ENCODE data around the gene FAM76A.
"Not testable (repeated sequence)": the region's sequence is repeated elsewhere in the genome, so short reads cannot be mapped to it uniquely, and the experiment has no call there.

Gene FAM76A

GRCh38 chr1:27724961-27725373 lies 794 bp upstream of the FAM76A start:
- DNase-seq (ENCODE audit: low read depth in 2 of 2) = no peak

GRCh38 chr1:27726173-27727044 lies 648 bp downstream of the FAM76A start:
- DNase-seq (ENCODE audit: low read depth in 2 of 2) = peak; percentile 22 to 23

GRCh38 chr1:27727126-27727525 lies 1.4 kb downstream of the FAM76A start:
- no peak for DNase-seq (ENCODE audit: low read depth in 2 of 2)

- DNase-seq (ENCODE audit: low read depth in 2 of 2) = no peak
Observed at GRCh38 chr1:27736252-27736651, 10.5 kb downstream of the FAM76A start.

GRCh38 chr1:27741121-27741520 lies 15.4 kb downstream of the FAM76A start:
- no peak for DNase-seq (ENCODE audit: low read depth in 2 of 2)

GRCh38 chr1:27744556-27744955 lies 18.8 kb downstream of the FAM76A start:
- no peak for DNase-seq (ENCODE audit: low read depth in 2 of 2)

- DNase-seq (ENCODE audit: low read depth in 2 of 2) = no peak
Observed at GRCh38 chr1:27745466-27745865, 19.7 kb downstream of the FAM76A start.

GRCh38 chr1:27752360-27752759 lies 26.6 kb downstream of the FAM76A start:
- no peak for DNase-seq (ENCODE audit: low read depth in 2 of 2)

GRCh38 chr1:27755286-27755685 lies 29.5 kb downstream of the FAM76A start:
- DNase-seq (ENCODE audit: low read depth in 2 of 2) = no peak

GRCh38 chr1:27755865-27756264 lies 30.1 kb downstream of the FAM76A start:
- no peak for DNase-seq (ENCODE audit: low read depth in 2 of 2)

GRCh38 chr1:27759236-27759635 lies 33.5 kb downstream of the FAM76A start:
- no peak for DNase-seq (ENCODE audit: low read depth in 2 of 2)

- no peak for DNase-seq (ENCODE audit: low read depth in 2 of 2)
Observed at GRCh38 chr1:27760426-27760825, 34.7 kb downstream of the FAM76A start.

GRCh38 chr1:27762033-27762432 lies 36.3 kb downstream of the FAM76A start:
- DNase-seq (ENCODE audit: low read depth in 2 of 2) = no peak

- DNase-seq (ENCODE audit: low read depth in 2 of 2) = no peak
Observed at GRCh38 chr1:27763358-27763757, 37.6 kb downstream of the FAM76A start.

- no peak for DNase-seq (ENCODE audit: low read depth in 2 of 2)
Observed at GRCh38 chr1:27770293-27770830, 44.6 kb downstream of the FAM76A start.

- no peak for DNase-seq (ENCODE audit: low read depth in 2 of 2)
Observed at GRCh38 chr1:27772036-27772931, 46.5 kb downstream of the FAM76A start.

- DNase-seq (ENCODE audit: low read depth in 2 of 2) = peak; percentile 99
Observed at GRCh38 chr1:27772932-27773825, 47.4 kb downstream of the FAM76A start, which contains the start of gene STX12. TSS of gene STX12 (plus strand) at chr1:27773219. CDS start at chr1:27773308, 89 bp downstream.

GRCh38 chr1:27773826-27774445 lies 48.2 kb downstream of the FAM76A start:
- no peak for DNase-seq (ENCODE audit: low read depth in 2 of 2)

- DNase-seq (ENCODE audit: low read depth in 2 of 2) = no peak
Observed at GRCh38 chr1:27774654-27775053, 48.9 kb downstream of the FAM76A start.

- DNase-seq (ENCODE audit: low read depth in 2 of 2) = not testable (repeated sequence)
Observed at GRCh38 chr1:27775336-27775735, 49.6 kb downstream of the FAM76A start.

- DNase-seq (ENCODE audit: low read depth in 2 of 2) = not testable (repeated sequence)
Observed at GRCh38 chr1:27776276-27776675, 50.5 kb downstream of the FAM76A start.

All from stimulated activated CD8-positive, alpha-beta memory T cell treated with anti-CD3 and anti-CD28 coated beads, Interleukin-15, amount 100 ng/mL, for 48 hours (primary cell).